HCT116 (cell line): ENCODE results near the gene DENND4A. TPM values are rescaled to one million over a fixed set of nuclear protein-coding genes. Genes with fewer than 3 reads are reported as not detected.

Source experiments
- ATAC-seq: fragments of 200-7000 bp; cut with Tn5 transposase; 2 replicates; pipeline ENCODE4 v1.9.1; 2020; ENCODE audit warnings: mild to moderate bottlenecking, moderate library complexity
- BruUV-seq: library from RNA; stranded (reverse); fragments of 400-500 nt; replicated peaks from 2 replicates; lab custom pipeline; 2021; lab: Mats Ljungman, UMichigan
- CTCF ChIA-PET: fragments of 300-600 bp; sonication (Branson Sonifier 250); formaldehyde crosslinking; loops from one replicate; lab custom pipeline; 2021; ENCODE audit warnings: antibody characterized with exemption; lab: Charles Lee
- POLR2A ChIA-PET: fragments of 300-600, 350-600 bp; sonication (Branson Sonifier 250); formaldehyde crosslinking; loops from one replicate; lab custom pipeline; 2021; ENCODE audit warnings: antibody characterized with exemption; lab: Charles Lee
- RAD21 ChIA-PET, 2 experiments: fragments of 300-600 bp; sonication (Branson Sonifier 250); formaldehyde crosslinking; loops; one replicate each; lab custom pipeline; 2023; ENCODE audit warnings: low total read pairs in 2 of 2; ENCODE audit not compliant: uncharacterized antibody in 2 of 2, unreplicated experiment in 2 of 2, low non-redundant PET in 1 of 2; lab: Charles Lee
- DNase-seq: peaks from one replicate; pipeline ENCODE4 v3.0.0-alpha.2; 2010; ENCODE audit warnings: low read depth, low spot score
- H2AFZ ChIP-seq: fragments of 200-600 bp; shearing (Covaris generic), sonication (generic); 2 replicates; pipeline ENCODE4 v1.6.1; 2017; ENCODE audit warnings: low read depth, mixed run types, mixed read lengths, antibody characterized with exemption, low read length; ENCODE audit not compliant: poor library complexity, severe bottlenecking
- H3K27ac ChIP-seq: 2 replicates; pipeline ENCODE4 v1.5.1; 2012; ENCODE audit warnings: low read depth, low read length
- H3K27me3 ChIP-seq: fragments of 200-600 bp; sonication (generic); 2 replicates; pipeline ENCODE4 v1.6.1; 2016; ENCODE audit warnings: mixed run types, low read length, mixed read lengths; ENCODE audit not compliant: insufficient read depth
- H3K36me3 ChIP-seq, 2 experiments: fragments of 200-500 bp in 1 of 2; fragments of 200-600 bp in 1 of 2; sonication (Bioruptor generic) in 1 of 2; sonication (generic) in 1 of 2; 2 replicates each; pipeline versions ENCODE4 v1.5.1 to v1.6.1; 2014 to 2016; ENCODE audit warnings: low read length in 2 of 2, inconsistent platforms in 1 of 2, mixed read lengths in 1 of 2, mixed run types in 1 of 2; ENCODE audit not compliant: insufficient read depth in 2 of 2, control insufficient read depth in 1 of 2
- H3K4me1 ChIP-seq, 2 experiments: fragments of 200-600 bp in 1 of 2; sonication (generic) in 1 of 2; 2 replicates each; pipeline versions ENCODE4 v1.5.1 to v1.6.1; 2012 to 2017; ENCODE audit warnings: low read length in 2 of 2, inconsistent platforms in 1 of 2, mild to moderate bottlenecking in 1 of 2, mixed read lengths in 1 of 2, mixed run types in 1 of 2, moderate library complexity in 1 of 2; ENCODE audit not compliant: insufficient read depth in 2 of 2, control insufficient read depth in 1 of 2
- H3K4me2 ChIP-seq: fragments of 200-600 bp; sonication (generic); 2 replicates; pipeline ENCODE4 v1.6.1; 2017; ENCODE audit warnings: mixed run types, low read length, mixed read lengths
- H3K4me3 ChIP-seq, 2 experiments: fragments of 200-600 bp in 1 of 2; sonication (generic) in 1 of 2; replicated peaks in 1 of 2; 2 replicates each; pipeline ENCODE4 v1.5.1; 2011 to 2016; ENCODE audit warnings: low read length in 2 of 2, control low read depth in 1 of 2, low read depth in 1 of 2, mild to moderate bottlenecking in 1 of 2, mixed read lengths in 1 of 2, mixed run types in 1 of 2
- H3K79me2 ChIP-seq: fragments of 200-600 bp; sonication (generic); 2 replicates; pipeline ENCODE4 v1.6.1; 2017; ENCODE audit warnings: mild to moderate bottlenecking, mixed run types, low read length, moderate library complexity, mixed read lengths; ENCODE audit not compliant: insufficient read depth
- H3K9ac ChIP-seq: fragments of 200-600 bp; sonication (generic); 2 replicates; pipeline ENCODE4 v1.6.1; 2016; ENCODE audit warnings: low read length, mixed read lengths
- H3K9me2 ChIP-seq: fragments of 200-600 bp; sonication (generic), shearing (Covaris generic); 2 replicates; pipeline ENCODE4 v1.6.1; 2017; ENCODE audit warnings: mixed run types, mild to moderate bottlenecking, moderate library complexity; ENCODE audit not compliant: insufficient read depth
- H3K9me3 ChIP-seq, 2 experiments: fragments of 200-500 bp in 1 of 2; fragments of 200-600 bp in 1 of 2; sonication (Bioruptor generic) in 1 of 2; sonication (generic) in 1 of 2; 2 replicates each; pipeline ENCODE4 v1.6.1; 2014 to 2017; ENCODE audit warnings: low read length in 2 of 2, mixed read lengths in 2 of 2, inconsistent platforms in 1 of 2, low read depth in 1 of 2, mild to moderate bottlenecking in 1 of 2, mixed run types in 1 of 2, moderate library complexity in 1 of 2; ENCODE audit not compliant: control insufficient read depth in 1 of 2, insufficient read depth in 1 of 2
- H4K20me1 ChIP-seq: fragments of 200-600 bp; sonication (generic), shearing (Covaris generic); 2 replicates; pipeline ENCODE4 v1.6.1; 2017; ENCODE audit warnings: mixed run types, mild to moderate bottlenecking, moderate library complexity; ENCODE audit not compliant: insufficient read depth
- CBX3 ChIP-seq: IDR thresholded peaks from 2 replicates; pipeline ENCODE4 v1.6.1; 2012; ENCODE audit warnings: low read depth
- EGR1 ChIP-seq: IDR thresholded peaks from 2 replicates; pipeline ENCODE4 v1.6.1; 2012; ENCODE audit warnings: low read depth
- ELF1 ChIP-seq: IDR thresholded peaks from 2 replicates; pipeline ENCODE4 v1.6.1; 2012; ENCODE audit warnings: low read depth, borderline replicate concordance
- EZH2 ChIP-seq: fragments of 200-600 bp; sonication (generic); IDR thresholded peaks from 2 replicates; pipeline ENCODE4 v1.6.1; 2017; ENCODE audit warnings: antibody characterized with exemption, mixed run types
- EZH2phosphoT487 ChIP-seq: fragments of 200-600 bp; IDR thresholded peaks from 2 replicates; pipeline ENCODE4 v1.6.1; 2018; ENCODE audit warnings: antibody characterized with exemption, borderline replicate concordance
- JUND ChIP-seq: IDR thresholded peaks from 2 replicates; pipeline ENCODE4 v1.6.1; 2012
- POLR2AphosphoS5 ChIP-seq: IDR thresholded peaks from 2 replicates; pipeline ENCODE4 v1.6.1; 2011; ENCODE audit warnings: mild to moderate bottlenecking, low read depth, low read length, moderate library complexity
- TCF7L2 ChIP-seq: IDR thresholded peaks from 2 replicates; pipeline ENCODE4 v1.7.0; 2011; ENCODE audit warnings: borderline replicate concordance, inconsistent platforms; ENCODE audit not compliant: insufficient read depth, insufficient read length; ENCODE audit errors: extremely low read depth
- YY1 ChIP-seq: IDR thresholded peaks from 2 replicates; pipeline ENCODE4 v1.6.1; 2011; ENCODE audit warnings: low read length, low read depth, moderate library complexity, mild to moderate bottlenecking; ENCODE audit not compliant: insufficient replicate concordance; ENCODE audit errors: extremely low read depth
- intact Hi-C: fragments of 100-400 bp; cut with micrococcal nuclease; formaldehyde crosslinking; loops from 2 replicates; pipeline ENCODE4 v1.10.0; 2022
- total RNA-seq: library from RNA; stranded (reverse); gene quantifications from one replicate; pipeline ENCODE4 v1.2.1, GENCODE V29; 2021; ENCODE audit not compliant: unreplicated experiment
- TF ChIP-seq, protein P1 (sequence below): IDR thresholded peaks from 2 replicates; pipeline ENCODE4 v1.6.1; 2012
- TF ChIP-seq, protein P2 (sequence below), 3 experiments: fragments of 200-600 bp in 1 of 3; sonication (generic) in 1 of 3; IDR thresholded peaks in 2 of 3; conservative IDR thresholded peaks in 1 of 3; 2 replicates each; pipeline ENCODE4 v1.5.1; 2012 to 2017; ENCODE audit warnings: low read depth in 2 of 3, low read length in 2 of 3, antibody characterized with exemption in 1 of 3, borderline replicate concordance in 1 of 3, control low read depth in 1 of 3, mild to moderate bottlenecking in 1 of 3, mixed read lengths in 1 of 3, mixed run types in 1 of 3, moderate library complexity in 1 of 3; ENCODE audit not compliant: insufficient read depth in 1 of 3

DENND4A gene
- total RNA-seq, 1 experiment from 2014 or later, result 9.1 TPM

DNA sequence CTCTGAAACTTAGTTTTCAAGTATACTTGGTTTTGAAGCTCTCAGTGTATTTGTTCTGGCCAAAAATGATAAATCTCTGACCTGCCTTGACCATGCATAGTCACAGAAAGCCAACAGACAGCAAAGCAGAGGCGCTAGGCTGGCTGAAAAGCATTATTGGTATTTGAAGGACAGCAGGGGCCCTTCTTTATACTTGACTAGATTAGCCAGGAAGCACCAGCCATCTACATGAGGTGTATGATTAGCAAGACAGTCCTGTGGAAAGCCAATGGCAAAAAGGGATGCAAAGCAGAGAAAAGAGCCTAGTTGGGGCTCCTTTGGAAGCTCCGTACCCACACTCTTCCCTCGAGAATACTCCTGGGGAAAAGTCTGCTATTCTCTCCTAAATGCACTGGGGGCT, 162.5 kb downstream of the DENND4A start:
- ChIA-PET POLR2A (no interaction called here), CTCF (no interaction called here)
- H3K4me1 ChIP-seq, result no peaks in the 10 kb centered on the region
- no peak for DNase-seq
- no peak overlapping the region for H3K9ac ChIP-seq
- BruUV-seq, result no TSS peak
- TF ChIP-seq YY1, result no peak
- TF ChIP-seq EZH2, result no peak
- no peak for TF ChIP-seq JUND
- TF ChIP-seq ELF1, result no peak
- TF ChIP-seq CBX3, result no peak
- TF ChIP-seq, protein P1, sequence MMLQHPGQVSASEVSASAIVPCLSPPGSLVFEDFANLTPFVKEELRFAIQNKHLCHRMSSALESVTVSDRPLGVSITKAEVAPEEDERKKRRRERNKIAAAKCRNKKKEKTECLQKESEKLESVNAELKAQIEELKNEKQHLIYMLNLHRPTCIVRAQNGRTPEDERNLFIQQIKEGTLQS, result no peak
- no peak for TF ChIP-seq TCF7L2
- no peak for TF ChIP-seq EZH2phosphoT487
- no peak for TF ChIP-seq EGR1
- TF ChIP-seq, all 23 proteins: peak for 0
- H4K20me1 ChIP-seq, result no peaks in the 10 kb centered on the region
- no peaks in the 10 kb centered on the region for H3K9me2 ChIP-seq
- no peak overlapping the region for H2AFZ ChIP-seq
- H3K79me2 ChIP-seq, result no peaks in the 10 kb centered on the region
- no peaks in the 10 kb centered on the region for H3K27me3 ChIP-seq
- H3K9me3 ChIP-seq, result no peaks in the 10 kb centered on the region
- H3K4me2 ChIP-seq, result no peak overlapping the region
- intact Hi-C loops, result no loop called here
- no peak overlapping the region for H3K27ac ChIP-seq
- no peaks in the 10 kb centered on the region for H3K36me3 ChIP-seq
- RAD21 ChIA-PET, result no interaction called here
- ATAC-seq, result no peak
- H3K4me3 ChIP-seq, result no peak overlapping the region

DNA sequence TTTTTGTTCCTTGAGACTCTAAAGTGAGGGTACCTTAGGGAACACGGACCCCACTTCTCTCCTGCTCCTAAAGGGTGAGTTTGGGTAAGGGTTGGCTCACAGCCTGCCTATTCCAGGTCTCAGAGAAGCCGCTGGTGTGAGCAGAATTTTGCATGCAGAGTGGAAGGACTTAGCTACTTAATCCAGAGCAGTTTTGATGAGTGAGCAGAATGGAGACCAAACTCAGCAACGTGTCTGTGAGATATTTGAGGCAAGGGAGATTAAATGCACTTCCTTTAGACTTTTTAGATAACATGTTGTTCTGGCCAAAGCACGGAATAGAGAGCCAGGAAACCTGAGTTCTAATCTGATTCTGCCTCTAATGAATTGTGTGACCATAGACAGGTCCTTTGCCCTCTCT, 165.2 kb downstream of the DENND4A start:
- no TSS peak for BruUV-seq
- no peaks in the 10 kb centered on the region for H3K9me3 ChIP-seq
- no peaks in the 10 kb centered on the region for H3K4me1 ChIP-seq
- no peaks in the 10 kb centered on the region for H3K36me3 ChIP-seq
- no peak overlapping the region for H3K4me3 ChIP-seq
- no peaks in the 10 kb centered on the region for H3K79me2 ChIP-seq
- H4K20me1 ChIP-seq, result no peaks in the 10 kb centered on the region
- no peak overlapping the region for H3K9ac ChIP-seq
- no peak for DNase-seq
- H3K9me2 ChIP-seq, result no peaks in the 10 kb centered on the region
- H3K4me2 ChIP-seq, result no peak overlapping the region
- H3K27ac ChIP-seq, result no peak overlapping the region
- RAD21 ChIA-PET, result no interaction called here
- POLR2A ChIA-PET, result no interaction called here
- no peak for ATAC-seq
- TF ChIP-seq, protein P2, sequence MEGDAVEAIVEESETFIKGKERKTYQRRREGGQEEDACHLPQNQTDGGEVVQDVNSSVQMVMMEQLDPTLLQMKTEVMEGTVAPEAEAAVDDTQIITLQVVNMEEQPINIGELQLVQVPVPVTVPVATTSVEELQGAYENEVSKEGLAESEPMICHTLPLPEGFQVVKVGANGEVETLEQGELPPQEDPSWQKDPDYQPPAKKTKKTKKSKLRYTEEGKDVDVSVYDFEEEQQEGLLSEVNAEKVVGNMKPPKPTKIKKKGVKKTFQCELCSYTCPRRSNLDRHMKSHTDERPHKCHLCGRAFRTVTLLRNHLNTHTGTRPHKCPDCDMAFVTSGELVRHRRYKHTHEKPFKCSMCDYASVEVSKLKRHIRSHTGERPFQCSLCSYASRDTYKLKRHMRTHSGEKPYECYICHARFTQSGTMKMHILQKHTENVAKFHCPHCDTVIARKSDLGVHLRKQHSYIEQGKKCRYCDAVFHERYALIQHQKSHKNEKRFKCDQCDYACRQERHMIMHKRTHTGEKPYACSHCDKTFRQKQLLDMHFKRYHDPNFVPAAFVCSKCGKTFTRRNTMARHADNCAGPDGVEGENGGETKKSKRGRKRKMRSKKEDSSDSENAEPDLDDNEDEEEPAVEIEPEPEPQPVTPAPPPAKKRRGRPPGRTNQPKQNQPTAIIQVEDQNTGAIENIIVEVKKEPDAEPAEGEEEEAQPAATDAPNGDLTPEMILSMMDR (IDR thresholded peaks at IDR 0.05 in 2 of 3, conservative IDR thresholded peaks at IDR 0.05 in 1 of 3; ENCODE audit: borderline replicate concordance in 1 of 3, insufficient read depth in 1 of 3, low read depth in 2 of 3, low read length in 2 of 3), result no peak
- TF ChIP-seq EZH2, result no peak
- TF ChIP-seq POLR2AphosphoS5, result no peak
- TF ChIP-seq, protein P1, result no peak
- H2AFZ ChIP-seq, result no peak overlapping the region
- CTCF ChIA-PET, result no interaction called here
- no peaks in the 10 kb centered on the region for H3K27me3 ChIP-seq
- intact Hi-C loops, result no loop called here
